ENCODE measurements around the gene PITPNC1.

GRCh38 chr17:67532326-67532871 is 155.3 kb downstream of the PITPNC1 start:
- TF ChIP-seq SUZ12 (IDR thresholded peaks at IDR 0.05; ENCODE audit: extremely low read depth, insufficient read depth, insufficient read length): no peak
- no peak for TF ChIP-seq ZNF274 (IDR thresholded peaks at IDR 0.05; ENCODE audit: low read depth, low read length)
